ENCODE results near the gene SIN3B. TPM values are rescaled to one million over a fixed set of nuclear protein-coding genes. Genes with fewer than 3 reads are reported as not detected.
"Not testable (repeated sequence)": the region's sequence is repeated elsewhere in the genome, so short reads cannot be mapped to it uniquely, and the experiment has no call there.

SIN3B gene
- total RNA-seq, 1 donor from 2014 or later = 89.6 TPM

GRCh38 chr19:16874250-16874977 lies 45.2 kb downstream of the SIN3B start:
- peak overlapping the region; percentile 95 for H3K27ac Mint-ChIP-seq
- no peaks in the 10 kb centered on the region for H3K9me3 Mint-ChIP-seq (ENCODE audit: low read depth)
- no peak for TF ChIP-seq CTCF (IDR thresholded peaks at IDR 0.05; ENCODE audit: unreplicated experiment)
- peaks cover 35% of the 10 kb centered on the region for H3K36me3 Mint-ChIP-seq (ENCODE audit: insufficient read depth)
- H3K4me1 Mint-ChIP-seq (ENCODE audit: low read depth) = no peaks in the 10 kb centered on the region
- DNase-seq (ENCODE audit: low spot score, unreplicated experiment) = no peak
- H3K27me3 Mint-ChIP-seq = no peaks in the 10 kb centered on the region
- H3K4me3 Mint-ChIP-seq (ENCODE audit: low read depth) = no peak overlapping the region

- not testable (repeated sequence) for H3K4me1 Mint-ChIP-seq (ENCODE audit: low read depth); H3K27me3 Mint-ChIP-seq; H3K9me3 Mint-ChIP-seq (ENCODE audit: low read depth); DNase-seq (ENCODE audit: low spot score, unreplicated experiment); H3K4me3 Mint-ChIP-seq (ENCODE audit: low read depth)
- peak overlapping the region; percentile 95 for H3K27ac Mint-ChIP-seq
- H3K36me3 Mint-ChIP-seq (ENCODE audit: insufficient read depth) = peaks cover 37% of the 10 kb centered on the region
Observed at GRCh38 chr19:16874978-16875299, 45.7 kb downstream of the SIN3B start.

- no peak overlapping the region for H3K4me3 Mint-ChIP-seq (ENCODE audit: low read depth)
- H3K9me3 Mint-ChIP-seq (ENCODE audit: low read depth) = no peaks in the 10 kb centered on the region
- no peaks in the 10 kb centered on the region for H3K27me3 Mint-ChIP-seq
- peaks cover 43% of the 10 kb centered on the region for H3K36me3 Mint-ChIP-seq (ENCODE audit: insufficient read depth)
- no peaks in the 10 kb centered on the region for H3K4me1 Mint-ChIP-seq (ENCODE audit: low read depth)
- no peak for DNase-seq (ENCODE audit: low spot score, unreplicated experiment)
- H3K27ac Mint-ChIP-seq = peak overlapping the region; percentile 90
- no peak for TF ChIP-seq CTCF (IDR thresholded peaks at IDR 0.05; ENCODE audit: unreplicated experiment)
Observed at GRCh38 chr19:16875584-16876555, 46.7 kb downstream of the SIN3B start.

- Mint-ChIP-seq H3K27me3 (no peaks in the 10 kb centered on the region), H3K9me3 (ENCODE audit: low read depth) (peaks cover 2% of the 10 kb centered on the region), H3K4me1 (ENCODE audit: low read depth) (no peaks in the 10 kb centered on the region), H3K36me3 (ENCODE audit: insufficient read depth) (peaks cover 44% of the 10 kb centered on the region), H3K27ac (no peak overlapping the region), H3K4me3 (ENCODE audit: low read depth) (no peak overlapping the region)
- no peak for DNase-seq (ENCODE audit: low spot score, unreplicated experiment)
- no peak for TF ChIP-seq CTCF (IDR thresholded peaks at IDR 0.05; ENCODE audit: unreplicated experiment)
Observed at GRCh38 chr19:16876904-16877361, 47.7 kb downstream of the SIN3B start.

GRCh38 chr19:16877581-16877980 lies 48.4 kb downstream of the SIN3B start:
- no peak overlapping the region for H3K27ac Mint-ChIP-seq
- H3K4me3 Mint-ChIP-seq (ENCODE audit: low read depth) = no peak overlapping the region
- no peaks in the 10 kb centered on the region for H3K27me3 Mint-ChIP-seq
- no peak for DNase-seq (ENCODE audit: low spot score, unreplicated experiment)
- H3K4me1 Mint-ChIP-seq (ENCODE audit: low read depth) = no peaks in the 10 kb centered on the region
- TF ChIP-seq CTCF (IDR thresholded peaks at IDR 0.05; ENCODE audit: unreplicated experiment) = no peak
- H3K36me3 Mint-ChIP-seq (ENCODE audit: insufficient read depth) = peaks cover 49% of the 10 kb centered on the region
- H3K9me3 Mint-ChIP-seq (ENCODE audit: low read depth) = peaks cover 8% of the 10 kb centered on the region
